Measurements from ENCODE around the gene FAM169A.
A peak's percentile ranks its signal among the peaks of the same experiment; 100 is the strongest.

DNA sequence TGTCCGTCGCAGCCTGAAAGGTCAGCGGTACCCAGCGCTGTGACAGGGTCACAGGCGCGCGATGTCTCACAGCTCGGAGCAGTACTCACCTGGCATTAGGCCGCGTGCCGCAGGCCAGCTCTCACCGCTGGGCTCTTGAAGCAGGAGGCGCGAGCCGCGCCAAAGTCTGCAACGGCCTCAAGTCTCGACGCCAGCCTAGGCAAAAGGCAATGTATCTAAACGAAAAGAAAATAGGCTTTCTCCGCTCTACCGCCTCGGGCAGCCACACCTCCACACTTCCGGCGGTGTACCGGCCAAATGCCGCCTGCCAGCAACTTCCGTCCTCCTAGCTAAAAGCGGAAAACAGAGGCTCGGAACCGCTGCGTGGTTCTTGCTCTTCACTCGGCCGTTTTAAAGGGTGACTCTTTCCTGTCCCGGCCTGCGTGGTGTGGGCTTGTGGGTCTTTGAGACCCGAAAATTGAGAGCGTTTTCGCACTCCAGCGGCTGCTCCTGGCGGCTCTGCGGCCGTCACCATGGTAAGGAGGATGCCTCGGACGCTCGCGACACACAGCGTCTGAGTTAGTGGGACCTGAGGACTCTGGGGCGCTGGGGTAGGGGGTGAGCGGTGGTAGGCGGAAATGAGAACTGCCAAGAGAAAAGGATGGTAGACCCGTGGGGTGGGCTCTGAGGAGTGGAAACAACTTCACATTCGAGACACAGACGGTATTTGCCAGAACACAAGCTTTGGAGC lies 99.2 kb downstream of the FAM169A start, which contains the start of the genes GFM2 and NSA2:
- TF ChIP-seq, protein P1, sequence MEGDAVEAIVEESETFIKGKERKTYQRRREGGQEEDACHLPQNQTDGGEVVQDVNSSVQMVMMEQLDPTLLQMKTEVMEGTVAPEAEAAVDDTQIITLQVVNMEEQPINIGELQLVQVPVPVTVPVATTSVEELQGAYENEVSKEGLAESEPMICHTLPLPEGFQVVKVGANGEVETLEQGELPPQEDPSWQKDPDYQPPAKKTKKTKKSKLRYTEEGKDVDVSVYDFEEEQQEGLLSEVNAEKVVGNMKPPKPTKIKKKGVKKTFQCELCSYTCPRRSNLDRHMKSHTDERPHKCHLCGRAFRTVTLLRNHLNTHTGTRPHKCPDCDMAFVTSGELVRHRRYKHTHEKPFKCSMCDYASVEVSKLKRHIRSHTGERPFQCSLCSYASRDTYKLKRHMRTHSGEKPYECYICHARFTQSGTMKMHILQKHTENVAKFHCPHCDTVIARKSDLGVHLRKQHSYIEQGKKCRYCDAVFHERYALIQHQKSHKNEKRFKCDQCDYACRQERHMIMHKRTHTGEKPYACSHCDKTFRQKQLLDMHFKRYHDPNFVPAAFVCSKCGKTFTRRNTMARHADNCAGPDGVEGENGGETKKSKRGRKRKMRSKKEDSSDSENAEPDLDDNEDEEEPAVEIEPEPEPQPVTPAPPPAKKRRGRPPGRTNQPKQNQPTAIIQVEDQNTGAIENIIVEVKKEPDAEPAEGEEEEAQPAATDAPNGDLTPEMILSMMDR (IDR thresholded peaks at IDR 0.05): no peak
- TF ChIP-seq POLR2A (IDR thresholded peaks at IDR 0.05): peak in 1 of 2 donors; percentile 52
